Stimulated activated naive CD8-positive, alpha-beta T cell treated with anti-CD3 and anti-CD28 coated beads, Interleukin-15, Interleukin-2, amounts not matched to agents 100 U/mL and 50 U/mL, for 24 hours (primary cell): ENCODE measurements around the gene LGALS1.

Source experiments
- ATAC-seq: fragments of 150-1000 bp; cut with Tn5 transposase; one replicate; pipeline ENCODE4 v1.10.0; 2021
- DNase-seq: peaks from one replicate; pipeline ENCODE4 v3.0.0; 2021

The LGALS1 gene

DNA sequence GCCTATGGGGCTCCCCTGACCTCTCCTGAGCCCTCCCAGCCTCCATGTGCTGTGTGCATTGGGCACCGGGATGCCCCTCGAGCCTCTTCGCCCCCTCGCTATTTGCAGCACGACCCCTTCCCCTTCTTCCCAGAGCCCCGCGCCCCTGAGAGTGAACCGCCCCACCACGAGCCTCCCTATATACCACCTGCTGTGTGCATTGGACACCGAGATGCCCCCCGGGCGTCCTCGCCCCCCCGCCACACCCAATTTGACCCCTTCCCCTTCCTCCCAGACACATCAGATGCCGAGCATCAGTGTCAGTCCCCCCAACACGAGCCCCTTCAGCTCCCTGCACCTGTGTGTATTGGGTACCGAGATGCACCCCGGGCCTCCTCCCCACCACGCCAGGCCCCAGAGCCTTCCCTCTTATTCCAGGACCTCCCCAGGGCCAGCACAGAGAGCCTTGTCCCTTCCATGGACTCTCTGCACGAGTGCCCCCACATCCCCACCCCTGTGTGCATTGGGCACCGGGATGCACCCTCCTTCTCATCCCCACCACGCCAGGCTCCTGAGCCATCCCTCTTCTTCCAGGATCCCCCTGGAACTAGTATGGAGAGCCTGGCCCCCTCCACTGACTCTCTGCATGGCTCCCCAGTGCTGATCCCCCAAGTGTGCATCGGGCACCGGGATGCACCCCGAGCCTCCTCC, 50.3 kb downstream of the LGALS1 start:
- no peak for DNase-seq
- no peak for ATAC-seq

DNA sequence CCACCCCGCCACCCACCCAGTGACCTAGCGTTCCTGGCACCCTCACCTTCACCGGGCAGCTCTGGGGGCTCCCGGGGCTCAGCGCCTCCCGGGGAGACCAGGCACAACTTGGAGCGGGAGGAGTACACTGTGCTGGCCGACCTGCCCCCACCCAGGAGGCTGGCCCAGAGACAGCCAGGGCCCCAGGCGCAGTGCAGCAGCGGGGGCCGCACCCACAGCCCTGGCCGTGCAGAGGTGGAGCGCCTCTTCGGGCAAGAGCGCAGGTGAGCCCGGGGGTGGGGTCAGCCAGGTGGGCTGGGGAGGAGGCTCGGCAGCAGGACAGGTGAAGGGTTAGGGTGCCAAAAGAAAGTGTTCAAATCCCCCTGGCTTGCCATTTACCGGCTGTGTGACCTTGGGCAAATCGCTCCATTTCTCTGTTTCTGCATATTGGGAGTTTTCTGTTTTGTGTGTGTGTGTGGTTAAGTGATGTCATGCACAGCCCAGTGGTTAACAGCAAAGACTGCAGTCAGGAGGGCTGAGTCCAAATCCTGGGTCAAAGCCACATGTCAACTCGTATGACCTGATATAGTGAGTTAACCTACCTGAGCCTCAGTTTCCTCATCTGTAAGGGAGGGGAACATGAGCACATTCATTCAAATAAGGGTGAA, 50.9 kb downstream of the LGALS1 start:
- DNase-seq, result no peak

DNA sequence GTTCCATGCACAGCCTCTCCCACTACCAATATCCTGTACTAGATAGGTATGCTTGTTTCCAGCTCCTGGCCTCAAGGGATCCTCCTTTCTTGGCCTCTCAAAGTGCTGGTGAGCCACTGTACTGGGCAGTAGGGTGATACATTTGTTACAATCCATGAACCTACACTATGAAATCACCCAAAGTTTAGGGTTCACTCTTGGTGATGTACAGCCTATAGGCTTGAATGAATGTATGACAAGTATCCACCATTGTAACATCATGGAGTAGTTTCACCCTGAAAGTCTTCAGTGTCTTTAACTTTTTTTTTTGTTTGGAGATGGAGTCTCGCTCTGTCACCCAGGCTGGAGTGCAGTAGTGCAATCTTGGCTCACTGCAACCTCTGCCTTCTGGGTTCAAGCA, 53.2 kb downstream of the LGALS1 start:
- DNase-seq, result no peak
- ATAC-seq, result no peak

More for the DNA sequence above, 50.9 kb downstream of the LGALS1 start:
- peak; percentile 36 for ATAC-seq
